Type B pancreatic cell (in vitro differentiated cells): Measurements from ENCODE around the gene NID2. TPM values are rescaled to one million over a fixed set of nuclear protein-coding genes. Genes with fewer than 3 reads are reported as not detected.

Experiments used
- DNase-seq: peaks from one replicate; pipeline ENCODE4 v3.0.0; 2021; ENCODE audit warnings: mixed read lengths; ENCODE audit not compliant: unreplicated experiment; ENCODE audit errors: extremely low spot score
- H3K27ac Mint-ChIP-seq: 2 replicates; pipeline ENCODE4 v1.8.0; 2021; ENCODE audit warnings: mild to moderate bottlenecking, mixed read lengths
- H3K27me3 Mint-ChIP-seq: 2 replicates; pipeline ENCODE4 v1.8.0; 2021; ENCODE audit warnings: mixed read lengths
- H3K36me3 Mint-ChIP-seq: 2 replicates; pipeline ENCODE4 v1.8.0; 2021; ENCODE audit warnings: mixed read lengths
- H3K4me1 Mint-ChIP-seq: one replicate; pipeline ENCODE4 v1.8.0; 2021; ENCODE audit warnings: mixed read lengths; ENCODE audit not compliant: unreplicated experiment
- H3K4me3 Mint-ChIP-seq: 2 replicates; pipeline ENCODE4 v1.8.0; 2021; ENCODE audit warnings: mild to moderate bottlenecking, mixed read lengths
- H3K9me3 Mint-ChIP-seq: 2 replicates; pipeline ENCODE4 v1.8.0; 2021; ENCODE audit warnings: mixed read lengths
- total RNA-seq: library from RNA; stranded (reverse); gene quantifications from 2 replicates; pipeline ENCODE4 v1.2.1, GENCODE V29; 2021; ENCODE audit warnings: low replicate concordance
- TF ChIP-seq, protein P1 (sequence below): fragments of 200-600 bp; sonication (generic); conservative IDR thresholded peaks from 2 replicates; pipeline ENCODE4 v1.5.0; 2021; ENCODE audit warnings: antibody characterized with exemption, mild to moderate bottlenecking

The NID2 gene
- total RNA-seq, 1 donor from 2014 or later = 65.7 TPM

- Mint-ChIP-seq H3K4me3 (no peak overlapping the region), H3K36me3 (no peaks in the 10 kb centered on the region), H3K27ac (no peak overlapping the region), H3K9me3 (no peaks in the 10 kb centered on the region), H3K27me3 (peaks cover 4% of the 10 kb centered on the region), H3K4me1 (no peaks in the 10 kb centered on the region)
- TF ChIP-seq, protein P1, sequence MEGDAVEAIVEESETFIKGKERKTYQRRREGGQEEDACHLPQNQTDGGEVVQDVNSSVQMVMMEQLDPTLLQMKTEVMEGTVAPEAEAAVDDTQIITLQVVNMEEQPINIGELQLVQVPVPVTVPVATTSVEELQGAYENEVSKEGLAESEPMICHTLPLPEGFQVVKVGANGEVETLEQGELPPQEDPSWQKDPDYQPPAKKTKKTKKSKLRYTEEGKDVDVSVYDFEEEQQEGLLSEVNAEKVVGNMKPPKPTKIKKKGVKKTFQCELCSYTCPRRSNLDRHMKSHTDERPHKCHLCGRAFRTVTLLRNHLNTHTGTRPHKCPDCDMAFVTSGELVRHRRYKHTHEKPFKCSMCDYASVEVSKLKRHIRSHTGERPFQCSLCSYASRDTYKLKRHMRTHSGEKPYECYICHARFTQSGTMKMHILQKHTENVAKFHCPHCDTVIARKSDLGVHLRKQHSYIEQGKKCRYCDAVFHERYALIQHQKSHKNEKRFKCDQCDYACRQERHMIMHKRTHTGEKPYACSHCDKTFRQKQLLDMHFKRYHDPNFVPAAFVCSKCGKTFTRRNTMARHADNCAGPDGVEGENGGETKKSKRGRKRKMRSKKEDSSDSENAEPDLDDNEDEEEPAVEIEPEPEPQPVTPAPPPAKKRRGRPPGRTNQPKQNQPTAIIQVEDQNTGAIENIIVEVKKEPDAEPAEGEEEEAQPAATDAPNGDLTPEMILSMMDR = no peak
- no peak for DNase-seq
Measured at GRCh38 chr14:52095336-52095735, 26.5 kb upstream of the NID2 start.

DNA sequence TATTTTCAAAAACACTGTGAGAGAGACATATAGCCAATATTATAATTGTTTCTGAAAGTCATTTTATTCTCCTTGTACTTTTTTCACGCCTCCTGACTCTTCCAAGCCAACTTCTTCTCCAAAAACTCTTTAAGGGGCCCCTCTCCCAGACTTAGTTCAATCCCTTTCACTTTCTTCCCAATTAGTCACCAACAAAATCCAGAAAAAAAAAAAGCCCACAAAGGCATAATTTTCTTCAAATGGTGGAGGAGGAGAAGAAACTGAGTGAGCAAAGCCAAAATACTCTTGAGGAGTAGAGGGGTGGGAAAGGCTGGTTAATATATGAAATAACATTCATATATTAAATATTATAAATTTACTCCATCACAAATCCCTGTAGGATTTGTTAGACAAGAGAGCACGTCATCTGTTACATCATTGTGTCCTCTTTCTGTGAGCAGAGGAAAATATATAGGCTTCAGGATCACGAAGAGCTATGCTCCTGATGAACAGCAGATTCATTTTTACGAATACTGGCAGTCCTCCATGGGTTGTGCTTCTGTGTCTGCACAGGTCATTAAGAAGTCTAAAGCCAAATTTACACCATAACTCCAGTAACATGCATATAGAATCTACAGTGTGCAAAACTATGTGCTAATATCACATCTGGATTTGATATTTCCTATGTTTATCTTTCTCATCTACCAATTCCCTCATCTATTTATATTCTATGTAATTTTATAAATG is 25.9 kb upstream of the NID2 start:
- Mint-ChIP-seq H3K4me3 (no peak overlapping the region), H3K27me3 (peaks cover 4% of the 10 kb centered on the region), H3K36me3 (no peaks in the 10 kb centered on the region), H3K4me1 (no peaks in the 10 kb centered on the region), H3K9me3 (no peaks in the 10 kb centered on the region), H3K27ac (no peak overlapping the region)
- TF ChIP-seq, protein P1 = no peak
- no peak for DNase-seq

DNA sequence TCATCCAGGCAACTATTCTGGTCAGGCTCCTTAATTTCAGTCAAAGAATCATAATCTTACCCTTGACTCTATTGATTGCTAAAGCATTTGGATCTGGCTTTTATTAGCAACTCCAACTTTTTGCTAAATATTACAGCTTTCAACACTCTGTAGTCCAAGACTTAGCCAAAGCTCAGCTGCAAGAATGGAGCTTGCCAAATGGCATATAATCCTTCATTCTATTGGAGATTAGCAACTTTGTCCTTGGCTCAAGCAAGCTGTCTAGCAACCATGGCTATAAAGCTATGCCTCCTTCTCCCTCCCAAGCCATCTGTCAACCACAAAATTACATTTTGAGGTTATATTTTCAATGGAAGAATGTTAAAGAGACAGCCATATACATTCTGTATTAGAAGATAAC is 23.1 kb upstream of the NID2 start:
- H3K27me3 Mint-ChIP-seq = peaks cover 4% of the 10 kb centered on the region
- peaks cover 5% of the 10 kb centered on the region for H3K4me1 Mint-ChIP-seq
- H3K27ac Mint-ChIP-seq = no peak overlapping the region
- DNase-seq = no peak
- H3K36me3 Mint-ChIP-seq = no peaks in the 10 kb centered on the region
- no peaks in the 10 kb centered on the region for H3K9me3 Mint-ChIP-seq
- TF ChIP-seq, protein P1 = no peak
- H3K4me3 Mint-ChIP-seq = no peak overlapping the region

- TF ChIP-seq, protein P1 = no peak
- Mint-ChIP-seq H3K4me1 (peaks cover 5% of the 10 kb centered on the region), H3K27me3 (peaks cover 4% of the 10 kb centered on the region), H3K27ac (no peak overlapping the region), H3K4me3 (no peak overlapping the region), H3K9me3 (no peaks in the 10 kb centered on the region), H3K36me3 (no peaks in the 10 kb centered on the region)
- DNase-seq = no peak
Measured at GRCh38 chr14:52090936-52091335, 22.1 kb upstream of the NID2 start.

DNA sequence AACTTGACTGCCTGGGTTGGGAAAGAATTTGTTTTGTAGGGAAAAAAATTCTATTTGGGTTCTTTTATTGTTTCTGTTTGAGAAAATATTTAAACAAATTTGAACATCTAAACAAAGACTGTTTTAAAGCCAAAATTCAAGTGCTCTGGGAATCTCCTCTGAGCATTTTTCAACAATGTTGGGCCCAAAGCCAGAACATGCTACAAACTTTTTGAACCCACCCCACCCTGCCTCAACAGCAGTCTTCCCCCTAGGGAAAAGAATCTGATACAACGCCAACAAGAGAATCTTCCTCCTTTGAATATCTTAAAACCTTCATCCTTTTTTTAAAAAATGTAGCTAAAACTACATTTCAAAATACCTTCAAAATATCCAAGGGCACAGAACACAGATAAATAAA is 20.4 kb upstream of the NID2 start:
- Mint-ChIP-seq H3K9me3 (no peaks in the 10 kb centered on the region), H3K4me1 (peaks cover 5% of the 10 kb centered on the region), H3K36me3 (no peaks in the 10 kb centered on the region), H3K27me3 (no peaks in the 10 kb centered on the region), H3K27ac (no peak overlapping the region), H3K4me3 (no peak overlapping the region)
- no peak for DNase-seq
- TF ChIP-seq, protein P1 = no peak
